ENCODE data around the gene ABLIM3. TPM values are rescaled to one million over a fixed set of nuclear protein-coding genes. Genes with fewer than 3 reads are reported as not detected.

Gene ABLIM3
- total RNA-seq, 1 donor from 2014 or later = 3.6 TPM

GRCh38 chr5:149215478-149216090 lies 74.3 kb downstream of the ABLIM3 start:
- H3K4me3 Mint-ChIP-seq (ENCODE audit: unreplicated experiment) = no peak overlapping the region
- no peaks in the 10 kb centered on the region for H3K36me3 Mint-ChIP-seq (ENCODE audit: low read depth, unreplicated experiment)
- TF ChIP-seq CTCF (IDR thresholded peaks at IDR 0.05; ENCODE audit: unreplicated experiment) = no peak
- H3K9me3 Mint-ChIP-seq (ENCODE audit: unreplicated experiment) = no peaks in the 10 kb centered on the region
- H3K27ac Mint-ChIP-seq (ENCODE audit: unreplicated experiment) = no peak overlapping the region
- H3K27me3 Mint-ChIP-seq (ENCODE audit: unreplicated experiment) = peaks cover 6% of the 10 kb centered on the region
- peaks cover 13% of the 10 kb centered on the region for H3K4me1 Mint-ChIP-seq (ENCODE audit: unreplicated experiment)
- DNase-seq (ENCODE audit: low spot score) = no peak

GRCh38 chr5:149216496-149216895 lies 75.2 kb downstream of the ABLIM3 start:
- no peaks in the 10 kb centered on the region for H3K9me3 Mint-ChIP-seq (ENCODE audit: unreplicated experiment)
- no peaks in the 10 kb centered on the region for H3K36me3 Mint-ChIP-seq (ENCODE audit: low read depth, unreplicated experiment)
- TF ChIP-seq CTCF (IDR thresholded peaks at IDR 0.05; ENCODE audit: unreplicated experiment) = no peak
- H3K4me1 Mint-ChIP-seq (ENCODE audit: unreplicated experiment) = peaks cover 13% of the 10 kb centered on the region
- no peak for DNase-seq (ENCODE audit: low spot score)
- no peak overlapping the region for H3K4me3 Mint-ChIP-seq (ENCODE audit: unreplicated experiment)
- no peak overlapping the region for H3K27ac Mint-ChIP-seq (ENCODE audit: unreplicated experiment)
- H3K27me3 Mint-ChIP-seq (ENCODE audit: unreplicated experiment) = peaks cover 3% of the 10 kb centered on the region

GRCh38 chr5:149217096-149217802 lies 76.0 kb downstream of the ABLIM3 start:
- H3K27me3 Mint-ChIP-seq (ENCODE audit: unreplicated experiment) = peaks cover 3% of the 10 kb centered on the region
- H3K4me1 Mint-ChIP-seq (ENCODE audit: unreplicated experiment) = peaks cover 6% of the 10 kb centered on the region
- no peaks in the 10 kb centered on the region for H3K36me3 Mint-ChIP-seq (ENCODE audit: low read depth, unreplicated experiment)
- no peak for DNase-seq (ENCODE audit: low spot score)
- no peaks in the 10 kb centered on the region for H3K9me3 Mint-ChIP-seq (ENCODE audit: unreplicated experiment)
- TF ChIP-seq CTCF (IDR thresholded peaks at IDR 0.05; ENCODE audit: unreplicated experiment) = no peak
- H3K4me3 Mint-ChIP-seq (ENCODE audit: unreplicated experiment) = no peak overlapping the region
- H3K27ac Mint-ChIP-seq (ENCODE audit: unreplicated experiment) = no peak overlapping the region

- no peak overlapping the region for H3K27ac Mint-ChIP-seq (ENCODE audit: unreplicated experiment)
- no peak for DNase-seq (ENCODE audit: low spot score)
- no peaks in the 10 kb centered on the region for H3K36me3 Mint-ChIP-seq (ENCODE audit: low read depth, unreplicated experiment)
- no peak for TF ChIP-seq CTCF (IDR thresholded peaks at IDR 0.05; ENCODE audit: unreplicated experiment)
- no peak overlapping the region for H3K4me3 Mint-ChIP-seq (ENCODE audit: unreplicated experiment)
- no peaks in the 10 kb centered on the region for H3K9me3 Mint-ChIP-seq (ENCODE audit: unreplicated experiment)
- peaks cover 2% of the 10 kb centered on the region for H3K4me1 Mint-ChIP-seq (ENCODE audit: unreplicated experiment)
- H3K27me3 Mint-ChIP-seq (ENCODE audit: unreplicated experiment) = no peaks in the 10 kb centered on the region
These were observed 76.5 kb downstream of the ABLIM3 start for GRCh38 chr5:149217803-149218155.

GRCh38 chr5:149219584-149219983 lies 78.3 kb downstream of the ABLIM3 start:
- H3K36me3 Mint-ChIP-seq (ENCODE audit: low read depth, unreplicated experiment) = no peaks in the 10 kb centered on the region
- no peaks in the 10 kb centered on the region for H3K27me3 Mint-ChIP-seq (ENCODE audit: unreplicated experiment)
- H3K27ac Mint-ChIP-seq (ENCODE audit: unreplicated experiment) = no peak overlapping the region
- TF ChIP-seq CTCF (IDR thresholded peaks at IDR 0.05; ENCODE audit: unreplicated experiment) = no peak
- H3K4me3 Mint-ChIP-seq (ENCODE audit: unreplicated experiment) = no peak overlapping the region
- no peaks in the 10 kb centered on the region for H3K9me3 Mint-ChIP-seq (ENCODE audit: unreplicated experiment)
- DNase-seq (ENCODE audit: low spot score) = no peak
- peaks cover 1% of the 10 kb centered on the region for H3K4me1 Mint-ChIP-seq (ENCODE audit: unreplicated experiment)
